HG03196 (cell line): Measurements from ENCODE around the gene GAS5.
A peak's percentile ranks its signal among the peaks of the same experiment; 100 is the strongest.
"Not testable (repeated sequence)": the region's sequence is repeated elsewhere in the genome, so short reads cannot be mapped to it uniquely, and the experiment has no call there.

Experiments used
- ATAC-seq: cut with Tn5 transposase; IDR thresholded peaks from one replicate; pipeline ENCODE4 v1.9.1; 2021; ENCODE audit not compliant: unreplicated experiment

Gene GAS5

GRCh38 chr1:173867753-173868265, at the start of gene GAS5:
Gene GAS5 (minus strand): TSS chr1:173867989.
- ATAC-seq = peak; percentile 66

- no peak for ATAC-seq
These were observed 49.4 kb upstream of the GAS5 start, which contains the start of gene SERPINC1 for GRCh38 chr1:173917149-173917548. Gene SERPINC1 (minus strand): TSS chr1:173917327. CDS start chr1:173917259, 68 bp downstream.

- ATAC-seq = no peak
These were observed 48.9 kb upstream of the GAS5 start for GRCh38 chr1:173916667-173917066.

- ATAC-seq = no peak
These were observed 47.8 kb upstream of the GAS5 start for GRCh38 chr1:173915596-173915995.

GRCh38 chr1:173914366-173914871, 46.6 kb upstream of the GAS5 start:
- no peak for ATAC-seq

- ATAC-seq = no peak
These were observed 45.3 kb upstream of the GAS5 start for GRCh38 chr1:173913111-173913510.

GRCh38 chr1:173903827-173904531, 36.2 kb upstream of the GAS5 start:
- ATAC-seq = no peak

- no peak for ATAC-seq
These were observed 33.2 kb upstream of the GAS5 start for GRCh38 chr1:173900992-173901391.

- no peak for ATAC-seq
These were observed 32.6 kb upstream of the GAS5 start for GRCh38 chr1:173900427-173900826.

- ATAC-seq = no peak
These were observed 26.4 kb upstream of the GAS5 start for GRCh38 chr1:173894189-173894588.

- no peak for ATAC-seq
These were observed 25.8 kb upstream of the GAS5 start for GRCh38 chr1:173893611-173894010.

- no peak for ATAC-seq
These were observed 22.1 kb upstream of the GAS5 start for GRCh38 chr1:173889885-173890284.

GRCh38 chr1:173888749-173889148, 21.0 kb upstream of the GAS5 start:
- no peak for ATAC-seq

GRCh38 chr1:173887627-173888026, 19.8 kb upstream of the GAS5 start:
- no peak for ATAC-seq

- ATAC-seq = no peak
These were observed 19.2 kb upstream of the GAS5 start for GRCh38 chr1:173886746-173887611.

GRCh38 chr1:173884701-173885100, 16.9 kb upstream of the GAS5 start:
- no peak for ATAC-seq

GRCh38 chr1:173881117-173881516, 13.3 kb upstream of the GAS5 start:
- ATAC-seq = not testable (repeated sequence)

- no peak for ATAC-seq
These were observed 10.5 kb upstream of the GAS5 start for GRCh38 chr1:173878251-173878650.

- no peak for ATAC-seq
These were observed 8.9 kb upstream of the GAS5 start for GRCh38 chr1:173876732-173877131.

GRCh38 chr1:173871500-173871899, 3.7 kb upstream of the GAS5 start:
- no peak for ATAC-seq

- no peak for ATAC-seq
These were observed 3.3 kb upstream of the GAS5 start for GRCh38 chr1:173871091-173871490.
